K562 (cell line): ENCODE results near the gene PCCB. TPM values are rescaled to one million over a fixed set of nuclear protein-coding genes. Genes with fewer than 3 reads are reported as not detected.
"Not testable (repeated sequence)": the region's sequence is repeated elsewhere in the genome, so short reads cannot be mapped to it uniquely, and the experiment has no call there.

Experiments
- ATAC-seq: fragments of 200-7000 bp; cut with Tn5 transposase; 3 replicates; pipeline ENCODE4 v1.9.1; 2020; ENCODE audit warnings: moderate library complexity
- BruUV-seq: library from RNA; stranded (reverse); fragments of 400-500 nt; replicated peaks from 2 replicates; lab custom pipeline; 2021; lab: Mats Ljungman, UMichigan
- CTCF ChIA-PET: fragments of 300-600 bp; formaldehyde crosslinking; extraction: SDS; loops from one replicate; lab custom pipeline; 2021; ENCODE audit warnings: low intra/inter-chr PET ratio; lab: Yijun Ruan, JAX
- POLR2A ChIA-PET: fragments of 300-600, 350-650 bp; sonication (Branson Sonifier 250); formaldehyde crosslinking; extraction: SDS; loops from one replicate; lab custom pipeline; 2021; ENCODE audit warnings: antibody characterized with exemption, inconsistent platforms; lab: Yijun Ruan, JAX
- DNase-seq, 4 experiments: peaks; one replicate each; pipeline versions ENCODE4 v3.0.0 to v3.0.0-alpha.2; 2011 to 2018; ENCODE audit warnings: low spot score in 3 of 4, mixed read lengths in 3 of 4; ENCODE audit errors: extremely low read depth in 1 of 4
- FAIRE-seq: peaks from 2 replicates; lab custom pipeline; 2011; peaks lifted over from hg19 to GRCh38; lab: Jason Lieb, UNC
- H2AFZ ChIP-seq: 2 replicates; pipeline ENCODE4 v1.6.0; 2011; ENCODE audit warnings: low read depth, low read length, control low read depth, inconsistent platforms
- H3K27ac ChIP-seq: fragments of 200-600 bp; 3 replicates; pipeline ENCODE4 v1.8.0; 2011; ENCODE audit warnings: low read depth, mild to moderate bottlenecking, control low read depth, inconsistent platforms, low read length, moderate library complexity, mixed read lengths; ENCODE audit errors: extremely low read depth
- H3K27me3 ChIP-seq, 2 experiments: fragments of 300-600 bp in 1 of 2; 2 replicates in 1 of 2; 3 replicates in 1 of 2; pipeline versions ENCODE4 v1.6.0 to v1.8.0; 2011; ENCODE audit warnings: inconsistent platforms in 2 of 2, low read length in 2 of 2, mild to moderate bottlenecking in 1 of 2, mixed read lengths in 1 of 2, moderate library complexity in 1 of 2; ENCODE audit not compliant: control insufficient read depth in 2 of 2, insufficient read depth in 2 of 2
- H3K36me3 ChIP-seq: fragments of 300-600 bp; 3 replicates; pipeline ENCODE4 v1.8.0; 2011; ENCODE audit warnings: mild to moderate bottlenecking, low read length, inconsistent platforms; ENCODE audit not compliant: control insufficient read depth, insufficient read depth
- H3K4me1 ChIP-seq, 2 experiments: fragments of 200-600 bp in 1 of 2; replicated peaks in 1 of 2; 2 replicates in 1 of 2; 3 replicates in 1 of 2; pipeline versions ENCODE4 v1.5.1 to v1.8.0; 2011; ENCODE audit warnings: inconsistent platforms in 2 of 2, low read length in 2 of 2, mild to moderate bottlenecking in 1 of 2, mixed read lengths in 1 of 2, moderate library complexity in 1 of 2; ENCODE audit not compliant: control insufficient read depth in 2 of 2, insufficient read depth in 2 of 2
- H3K4me2 ChIP-seq: 2 replicates; pipeline ENCODE4 v1.6.1; 2011; ENCODE audit warnings: low read length, control low read depth, inconsistent platforms, mixed read lengths; ENCODE audit not compliant: insufficient read depth
- H3K4me3 ChIP-seq: fragments of 200-600 bp; sonication (generic), shearing (Covaris generic); 2 replicates; pipeline ENCODE4 v1.5.1; 2016; ENCODE audit warnings: control low read depth, inconsistent platforms
- H3K79me2 ChIP-seq: fragments of 200-600 bp; 3 replicates; pipeline ENCODE4 v1.8.0; 2011; ENCODE audit warnings: low read length, inconsistent platforms; ENCODE audit not compliant: control insufficient read depth, insufficient read depth
- H3K9ac ChIP-seq, 2 experiments: 2 replicates each; pipeline versions ENCODE4 v1.6.0 to v1.6.1; 2011; ENCODE audit warnings: low read depth in 2 of 2, low read length in 2 of 2, control low read depth in 1 of 2, inconsistent platforms in 1 of 2, mild to moderate bottlenecking in 1 of 2, mixed read lengths in 1 of 2; ENCODE audit not compliant: insufficient read depth in 1 of 2
- H3K9me1 ChIP-seq: one replicate; pipeline ENCODE4 v1.6.0; 2011; ENCODE audit warnings: inconsistent platforms, mild to moderate bottlenecking, low read length, moderate library complexity; ENCODE audit not compliant: control insufficient read depth, insufficient read depth
- H3K9me3 ChIP-seq: replicated peaks from 2 replicates; pipeline ENCODE4 v1.5.1; 2011; ENCODE audit warnings: low read depth, low read length, inconsistent platforms; ENCODE audit not compliant: control insufficient read depth, insufficient read depth
- H4K20me1 ChIP-seq: replicated peaks from 2 replicates; pipeline ENCODE4 v1.6.1; 2011; ENCODE audit warnings: low read length, inconsistent platforms, mixed read lengths; ENCODE audit not compliant: control insufficient read depth, insufficient read depth
- GABPB1 ChIP-seq: sonication (generic); formaldehyde crosslinking; IDR thresholded peaks from 2 replicates; pipeline ENCODE4 v1.8.0; 2022; ENCODE audit warnings: mild to moderate bottlenecking, missing genetic modification reagents
- ZNF778 ChIP-seq: fragments of 450-650 bp; formaldehyde crosslinking; IDR thresholded peaks from 2 replicates; pipeline ENCODE4 v1.4.0; 2020; ENCODE audit warnings: mild to moderate bottlenecking, moderate library complexity
- WGBS: fragments of 100-300 bp; shearing (Covaris generic); methylation state at CpG from one replicate; pipeline ENCODE4 v1.1.6; 2016; ENCODE audit warnings: low coverage, mixed read lengths; ENCODE audit not compliant: insufficient coverage; ENCODE audit errors: missing lambda C conversion rate; 5-methylcytosine and 5-hydroxymethylcytosine counted together
- in situ Hi-C: fragments of 300-500 bp; cut with MboI; formaldehyde crosslinking; loops from 4 replicates; pipeline ENCODE4 v1.15.0; 2018; ENCODE audit warnings: inconsistent platforms, mixed read lengths
- intact Hi-C: fragments of 100-400 bp; cut with micrococcal nuclease; formaldehyde crosslinking; loops from 2 replicates; pipeline ENCODE4 v1.14.2; 2022
- polyA plus RNA-seq, 8 experiments: library from polyadenylated mRNA; depleted of rRNA in 4 of 8; stranded (reverse) in 5 of 8; unstranded in 3 of 8; fragments of >200 nt; fragmentation: Nextera tagmentation in 2 of 8; fragmentation: Illumina TruSeq in 1 of 8; extraction: Ambion mirVana in 2 of 8; extraction: Trizol in 1 of 8; gene quantifications; 2 replicates each; pipeline versions ENCODE4 v1.2.1 to v1.2.3, GENCODE V29; 2011 to 2014; ENCODE audit warnings: inconsistent platforms in 1 of 8, missing spikeins in 1 of 8
- total RNA-seq, 7 experiments: library from RNA; depleted of rRNA in 6 of 7; stranded (reverse); fragments of >200 nt in 6 of 7; fragmentation: Illumina TruSeq in 2 of 7; extraction: Trizol in 2 of 7; gene quantifications; 2 replicates each; pipeline versions ENCODE4 v1.2.1 to v1.2.3, GENCODE V29; 2011 to 2021; ENCODE audit warnings: low replicate concordance in 1 of 7
- TF ChIP-seq, protein P1 (sequence below): fragments of 250-450 bp; sonication (Bioruptor Pico); IDR thresholded peaks from 2 replicates; pipeline ENCODE4 v1.5.0; 2021
- TF ChIP-seq, protein P2 (sequence below), 2 experiments: fragments of 250-450 bp in 1 of 2; fragments of 450-650 bp in 1 of 2; sonication (Bioruptor Pico) in 1 of 2; IDR thresholded peaks; 2 replicates each; pipeline versions ENCODE4 v1.6.1 to v1.8.0; 2016 to 2021; ENCODE audit warnings: mild to moderate bottlenecking in 2 of 2, moderate library complexity in 2 of 2, missing compliant biosample characterization in 1 of 2, missing genetic modification characterization in 1 of 2

PCCB gene
- total and polyA plus RNA-seq, 9 of the 15 experiments (the other 6 are each of a cell fraction or from before 2014, with no cell fraction given), result 69.5 to 173 (median 92.8) TPM

DNA sequence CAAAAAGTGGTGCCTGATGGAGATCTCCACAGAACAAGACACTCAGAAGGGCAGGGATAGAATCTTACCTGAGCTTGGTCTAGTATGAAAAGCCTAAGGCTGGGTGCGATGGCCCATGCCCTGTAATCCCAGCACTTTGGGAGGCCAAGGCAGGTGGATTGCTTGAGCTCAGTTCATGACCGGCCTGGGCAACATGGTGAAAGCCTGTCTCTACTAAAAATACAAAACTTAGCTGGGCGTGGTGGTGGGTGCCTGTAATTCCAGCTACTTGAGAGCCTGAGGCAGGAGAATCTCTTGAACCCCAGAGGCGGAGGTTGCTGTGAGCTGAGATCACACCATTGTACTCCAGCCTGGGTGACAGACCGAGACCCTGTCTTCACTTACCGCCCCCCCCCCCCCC, 84.6 kb downstream of the PCCB start:
- CTCF ChIA-PET, H3K4me1 ChIP-seq, H3K4me3 ChIP-seq, H2AFZ ChIP-seq, H3K4me2 ChIP-seq, FAIRE-seq, H3K27me3 ChIP-seq, H3K9me3 ChIP-seq, H4K20me1 ChIP-seq, H3K9me1 ChIP-seq, BruUV-seq, ATAC-seq, in situ Hi-C loops, DNase-seq, H3K27ac ChIP-seq, intact Hi-C loops, H3K79me2 ChIP-seq, H3K9ac ChIP-seq: not testable (repeated sequence)
- peaks cover 64% of the 10 kb centered on the region; the same call in 2 of the 3 replicates for H3K36me3 ChIP-seq
- POLR2A ChIA-PET, result interaction anchor here (0.5 to 0.6 kb wide), 2 partner anchors 42 to 421 kb away, joined by 3 read pairs; no protein-coding TSS in a partner anchor
- 86% methylated on average over 1 of the region's 6 CpGs for WGBS

DNA sequence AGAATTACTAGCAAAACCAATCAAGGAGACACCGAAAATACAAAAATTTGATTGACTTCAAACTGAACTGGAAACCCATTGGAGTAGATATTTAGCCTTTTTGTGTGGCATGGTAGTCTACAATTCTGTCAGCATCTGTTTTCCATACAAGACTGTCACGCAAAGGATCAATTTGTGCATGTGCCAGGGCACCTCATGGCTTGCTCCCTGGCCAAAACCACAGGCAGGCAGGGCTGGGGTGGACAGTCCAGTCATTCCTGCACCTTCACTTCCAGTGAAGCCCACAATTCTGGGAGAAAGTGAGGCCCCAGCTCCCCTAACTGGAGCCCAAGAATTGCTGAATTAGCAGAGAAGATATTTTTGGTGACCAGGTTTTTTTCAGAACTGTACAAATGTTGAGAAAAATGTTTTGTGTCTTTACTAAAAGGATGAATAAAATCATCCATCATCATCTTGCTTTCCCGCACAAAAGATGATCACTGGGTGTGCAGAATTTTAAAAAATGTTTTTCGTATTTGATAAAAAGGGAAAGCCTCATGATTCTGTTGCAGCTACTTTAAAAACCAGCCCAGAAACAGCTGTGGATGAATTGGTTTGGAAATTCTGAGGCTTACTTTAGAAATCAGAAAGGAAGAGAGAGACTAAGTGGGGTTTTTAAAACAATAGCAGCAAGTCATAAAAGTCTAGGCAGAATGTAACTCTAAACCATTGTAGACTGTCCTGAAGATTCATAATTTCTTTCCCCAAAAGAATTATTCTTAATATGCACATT, 86.4 kb downstream of the PCCB start:
- intact Hi-C loops, result no loop called here
- 100% methylated on average over 4 of the region's 4 CpGs for WGBS
- TF ChIP-seq, protein P1, sequence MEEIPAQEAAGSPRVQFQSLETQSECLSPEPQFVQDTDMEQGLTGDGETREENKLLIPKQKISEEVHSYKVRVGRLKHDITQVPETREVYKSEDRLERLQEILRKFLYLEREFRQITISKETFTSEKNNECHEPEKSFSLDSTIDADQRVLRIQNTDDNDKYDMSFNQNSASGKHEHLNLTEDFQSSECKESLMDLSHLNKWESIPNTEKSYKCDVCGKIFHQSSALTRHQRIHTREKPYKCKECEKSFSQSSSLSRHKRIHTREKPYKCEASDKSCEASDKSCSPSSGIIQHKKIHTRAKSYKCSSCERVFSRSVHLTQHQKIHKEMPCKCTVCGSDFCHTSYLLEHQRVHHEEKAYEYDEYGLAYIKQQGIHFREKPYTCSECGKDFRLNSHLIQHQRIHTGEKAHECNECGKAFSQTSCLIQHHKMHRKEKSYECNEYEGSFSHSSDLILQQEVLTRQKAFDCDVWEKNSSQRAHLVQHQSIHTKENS (CRISPR knock-in tag), result no peak
- TF ChIP-seq GABPB1 (CRISPR knock-in tag) (no peak), ZNF778 (CRISPR knock-in tag) (no peak)
- TF ChIP-seq, protein P2, sequence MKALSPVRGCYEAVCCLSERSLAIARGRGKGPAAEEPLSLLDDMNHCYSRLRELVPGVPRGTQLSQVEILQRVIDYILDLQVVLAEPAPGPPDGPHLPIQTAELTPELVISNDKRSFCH (CRISPR knock-in tag; IDR thresholded peaks at IDR 0.05), result no peak
- TF ChIP-seq, protein P2 (tag; IDR thresholded peaks at IDR 0.05), result no peak
- TF ChIP-seq, all 486 proteins: peak for 0
- Histone ChIP-seq H4K20me1 (no peaks in the 10 kb centered on the region), H3K4me1 (no peaks in the 10 kb centered on the region), H3K36me3 (peaks cover 64% of the 10 kb centered on the region; the same call in 2 of the 3 replicates), H2AFZ (no peak overlapping the region), H3K4me3 (no peak overlapping the region), H3K9ac (no peak overlapping the region), H3K27ac (no peak overlapping the region), H3K9me1 (no peaks in the 10 kb centered on the region), H3K9me3 (no peaks in the 10 kb centered on the region), H3K27me3 (no peaks in the 10 kb centered on the region), H3K79me2 (no peaks in the 10 kb centered on the region), H3K4me2 (no peak overlapping the region)
- no peak for ATAC-seq
- FAIRE-seq, result no peak
- no peak for DNase-seq
- POLR2A ChIA-PET, result no interaction called here
- in situ Hi-C loops, result no loop called here
- CTCF ChIA-PET, result interaction anchor here (0.6 kb wide), 1 partner anchor 11 kb away, joined by 6 read pairs; no protein-coding TSS in a partner anchor
- BruUV-seq, result no TSS peak
